Middle frontal gyrus (tissue), 1 donor: ENCODE data around the gene SRGAP2.
"Not testable (repeated sequence)": the region's sequence is repeated elsewhere in the genome, so short reads cannot be mapped to it uniquely, and the experiment has no call there.

ENCODE experiments used
- DNase-seq: peaks from one replicate; pipeline ENCODE4 v3.0.0-alpha.2; 2015; ENCODE audit warnings: low spot score; ENCODE audit errors: extremely low spot score

The SRGAP2 gene

GRCh38 chr1:206203364-206204158 lies at the start of gene SRGAP2:
TSS of gene SRGAP2 (plus strand) at chr1:206203541. CDS start at chr1:206205971, 2,430 bp downstream.
- DNase-seq: peak; percentile 2

DNA sequence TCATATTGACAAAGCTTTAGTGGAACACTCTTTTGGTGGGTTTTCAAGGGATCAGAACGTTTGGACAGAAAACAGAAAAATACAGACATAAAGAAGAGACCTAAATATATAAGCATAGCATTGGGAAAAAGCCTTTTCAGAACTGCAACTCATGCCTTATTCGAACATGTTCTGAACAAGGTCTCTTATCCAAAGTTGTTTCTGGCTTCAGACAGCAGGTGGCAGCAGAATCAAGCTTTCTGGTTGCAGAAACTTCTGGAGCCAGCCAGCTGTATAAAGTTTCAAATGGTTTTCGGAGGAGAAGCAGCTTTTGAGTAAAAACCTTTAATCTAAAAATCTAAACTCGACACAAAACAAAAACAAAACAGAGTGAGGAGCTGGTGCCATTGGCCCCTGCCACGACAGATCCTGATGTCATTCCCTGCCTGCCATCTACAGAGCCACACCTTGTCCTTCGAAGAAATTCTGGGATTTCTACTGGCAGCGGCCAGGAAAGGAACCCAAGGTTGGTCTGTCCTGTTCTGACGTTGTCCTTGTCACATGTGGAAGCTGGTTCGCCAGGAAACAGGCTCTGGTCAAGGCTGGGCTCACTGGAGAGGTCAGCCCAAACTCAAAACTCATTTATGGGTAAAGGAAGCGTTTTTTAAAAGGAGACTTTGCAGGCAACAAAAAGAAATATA lies 35.9 kb upstream of the SRGAP2 start:
- DNase-seq: not testable (repeated sequence)

DNA sequence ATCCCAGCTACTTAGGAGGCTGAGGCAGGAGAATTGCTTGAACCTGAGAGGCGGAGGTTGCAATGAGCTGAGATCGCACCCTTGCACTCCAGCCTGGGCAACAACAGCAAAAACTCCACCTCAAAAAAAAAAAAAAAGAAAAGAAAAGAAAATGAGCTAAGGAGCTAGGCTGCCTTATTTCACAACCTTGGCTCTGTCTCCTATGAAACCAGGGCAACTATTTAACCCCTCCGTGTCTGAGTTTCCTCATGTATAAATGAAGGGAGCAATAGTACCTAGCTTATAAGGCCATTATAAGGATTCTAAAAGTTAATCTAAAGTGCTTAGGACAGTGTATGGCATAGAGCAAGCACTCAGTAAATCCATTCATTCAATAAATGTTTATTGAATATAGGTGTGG lies 33.5 kb upstream of the SRGAP2 start:
- not testable (repeated sequence) for DNase-seq

GRCh38 chr1:206173110-206173719 lies 30.1 kb upstream of the SRGAP2 start:
- DNase-seq: not testable (repeated sequence)

GRCh38 chr1:206174182-206174868 lies 29.0 kb upstream of the SRGAP2 start:
- DNase-seq: not testable (repeated sequence)

DNA sequence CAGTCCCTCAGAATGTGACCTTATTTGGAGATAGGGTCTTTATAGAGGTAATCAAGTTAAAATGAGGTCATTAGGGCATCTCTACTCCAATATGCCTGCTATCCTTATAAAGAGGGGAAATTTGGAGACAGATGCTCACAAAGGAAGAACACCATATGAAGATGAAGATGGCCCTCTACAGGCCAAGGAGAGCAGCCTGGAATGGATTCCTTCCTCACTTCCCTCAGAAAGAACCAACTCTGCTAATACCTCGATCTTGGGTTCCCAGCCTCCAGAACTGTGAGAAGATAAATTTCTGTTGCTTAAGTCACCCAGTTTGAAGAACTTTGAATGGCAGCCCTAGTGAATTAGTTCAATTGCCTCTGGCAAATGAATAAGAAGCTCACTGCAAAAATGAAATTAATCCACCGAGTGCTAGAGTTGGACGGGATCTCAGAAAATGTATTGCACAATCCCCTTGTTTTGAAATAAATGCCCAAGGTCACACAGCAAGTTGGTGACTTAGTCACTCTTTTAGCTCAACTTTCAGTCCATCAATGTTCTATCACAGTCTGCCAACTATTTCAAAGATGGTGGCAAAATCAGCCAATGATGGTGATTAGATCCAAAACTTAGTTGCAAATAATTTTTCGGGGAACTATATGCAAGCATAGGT lies 27.8 kb upstream of the SRGAP2 start:
- not testable (repeated sequence) for DNase-seq

DNA sequence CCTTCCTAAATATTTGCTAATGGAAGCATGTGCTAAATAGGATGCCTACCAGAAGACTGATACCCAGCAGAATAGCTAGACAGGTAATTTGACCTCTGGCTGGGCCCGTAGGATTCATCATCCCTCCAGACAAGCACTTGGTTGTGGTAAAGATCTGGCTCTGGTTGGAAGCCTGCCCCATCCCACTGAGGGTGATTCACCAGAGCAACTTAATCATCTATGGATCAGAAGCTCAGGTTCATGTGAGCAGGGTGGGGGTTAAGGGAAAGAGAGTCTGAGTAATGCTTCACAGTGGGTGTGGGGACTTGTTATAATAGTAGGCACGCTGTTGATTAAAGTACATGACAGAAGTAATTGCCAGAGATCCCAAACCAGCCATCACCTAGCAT lies 27.2 kb upstream of the SRGAP2 start:
- DNase-seq: not testable (repeated sequence)

GRCh38 chr1:206178061-206178989 lies 25.0 kb upstream of the SRGAP2 start:
- not testable (repeated sequence) for DNase-seq

DNA sequence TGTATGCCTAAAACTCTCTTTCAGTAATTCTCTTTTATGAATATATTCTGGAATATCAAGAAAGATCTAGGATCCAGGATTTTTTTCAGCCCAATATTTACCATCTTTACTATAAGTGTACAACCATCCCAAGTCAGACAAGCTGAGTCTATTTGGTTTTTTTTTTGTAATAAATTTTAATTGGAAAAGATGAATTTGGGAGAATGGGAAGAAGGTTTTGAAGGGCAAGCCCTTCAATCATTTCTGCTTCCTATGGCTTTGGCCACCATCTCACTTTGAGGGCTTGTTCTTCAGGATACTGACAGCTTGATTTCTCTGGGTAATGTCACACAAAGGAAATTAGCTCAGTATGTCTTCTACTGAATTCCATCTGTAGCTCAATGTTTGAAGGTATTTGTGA lies 23.7 kb upstream of the SRGAP2 start:
- DNase-seq: not testable (repeated sequence)

GRCh38 chr1:206182368-206183317 lies 20.7 kb upstream of the SRGAP2 start:
- not testable (repeated sequence) for DNase-seq

- DNase-seq: not testable (repeated sequence)
These were observed 19.6 kb upstream of the SRGAP2 start for GRCh38 chr1:206183788-206184187.

GRCh38 chr1:206185778-206186177 lies 17.6 kb upstream of the SRGAP2 start:
- DNase-seq: not testable (repeated sequence)

DNA sequence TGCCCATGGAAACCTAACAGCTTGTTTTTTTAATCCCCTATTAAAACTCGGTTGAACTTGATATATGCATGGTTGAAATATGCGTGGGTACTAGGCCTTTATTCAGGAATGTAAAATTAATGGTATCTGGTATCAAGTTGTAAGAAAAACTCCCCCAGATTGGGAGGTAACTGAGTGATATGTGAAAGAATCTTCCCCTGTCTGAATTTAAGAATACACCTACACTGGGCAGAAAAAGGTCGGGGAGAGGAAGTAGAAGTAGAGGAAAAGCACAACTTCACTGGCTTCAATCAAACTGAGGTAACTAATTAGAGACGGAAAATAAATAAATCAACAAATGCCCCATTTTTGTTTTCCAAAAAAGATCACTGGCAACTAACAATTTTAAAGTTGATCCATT lies 16.5 kb upstream of the SRGAP2 start:
- DNase-seq: not testable (repeated sequence)

- not testable (repeated sequence) for DNase-seq
These were observed 8.2 kb upstream of the SRGAP2 start for GRCh38 chr1:206195182-206195581.

GRCh38 chr1:206196748-206197424 lies 6.5 kb upstream of the SRGAP2 start:
- not testable (repeated sequence) for DNase-seq

DNA sequence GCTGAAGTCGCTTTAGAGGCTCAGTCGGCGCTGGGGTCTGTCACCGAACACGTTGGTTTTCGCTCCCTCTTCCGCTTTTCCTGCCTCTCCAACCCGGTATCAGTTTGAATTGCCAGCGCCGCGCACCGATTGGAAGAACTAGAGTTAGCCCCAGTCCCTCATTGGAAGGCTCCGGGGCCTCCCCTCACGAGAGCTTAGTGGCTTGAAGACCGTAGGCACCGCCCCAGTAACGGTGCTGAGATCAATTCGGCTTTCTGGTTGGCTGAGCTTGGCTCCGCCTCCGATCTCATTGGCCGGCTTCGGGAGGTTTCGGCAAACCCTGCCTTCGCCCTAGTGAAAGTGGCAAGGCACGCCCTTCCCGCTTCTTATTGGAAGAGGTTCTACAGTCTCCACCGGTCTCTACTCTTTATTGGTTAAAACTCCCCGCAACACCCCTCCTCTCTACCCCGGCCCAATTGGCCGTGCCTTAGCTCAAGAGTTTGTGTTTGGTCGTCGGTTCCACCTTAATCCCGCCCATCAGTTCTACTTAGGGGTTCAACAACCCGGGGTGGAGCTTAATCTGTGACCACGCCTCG lies 465 bp upstream of the SRGAP2 start, which contains the start of gene FAM72A:
Gene FAM72A, minus strand, starts transcription at position 51 of the 575 bp plus-strand sequence. CDS start 814 bp downstream, outside the sequence.
- peak; percentile 98 for DNase-seq

- not testable (repeated sequence) for DNase-seq
These were observed 794 bp downstream of the SRGAP2 start for GRCh38 chr1:206204159-206204511.

GRCh38 chr1:206204871-206205270 lies 1.5 kb downstream of the SRGAP2 start:
- DNase-seq: not testable (repeated sequence)
